MCF 10A (cell line): ENCODE measurements around the gene GALNT8. TPM values are rescaled to one million over a fixed set of nuclear protein-coding genes. Genes with fewer than 3 reads are reported as not detected.

Experiments
- Bru-seq: library from RNA; stranded (reverse); fragments of 400-500 nt; gene quantifications from one replicate; lab custom pipeline; 2021; lab: Mats Ljungman, UMichigan
- BruChase-seq, 2 experiments: library from RNA; stranded (reverse); fragments of 400-500 nt; gene quantifications; one replicate each; lab custom pipeline; 2021; lab: Mats Ljungman, UMichigan
- BruUV-seq: library from RNA; stranded (reverse); fragments of 400-500 nt; replicated peaks from 2 replicates; lab custom pipeline; 2021; lab: Mats Ljungman, UMichigan
- CTCF ChIA-PET: fragments of 300-600 bp; sonication (Branson Sonifier 250); formaldehyde crosslinking; extraction: SDS; loops from one replicate; lab custom pipeline; 2021; ENCODE audit warnings: antibody characterized with exemption, inconsistent platforms; lab: Yijun Ruan, JAX
- POLR2A ChIA-PET: fragments of 300-600, 350-650 bp; sonication (Branson Sonifier 250); formaldehyde crosslinking; extraction: SDS; loops from one replicate; lab custom pipeline; 2020; ENCODE audit warnings: antibody characterized with exemption, inconsistent platforms; lab: Yijun Ruan, JAX
- DNase-seq: peaks from one replicate; pipeline ENCODE4 v3.0.0-alpha.2; 2018; ENCODE audit not compliant: unreplicated experiment
- H3K27ac Mint-ChIP-seq: one replicate; pipeline ENCODE4 v1.8.0; 2022; ENCODE audit warnings: mild to moderate bottlenecking, low read depth, mixed read lengths; ENCODE audit not compliant: unreplicated experiment
- H3K27me3 Mint-ChIP-seq: one replicate; pipeline ENCODE4 v1.8.0; 2022; ENCODE audit warnings: mixed read lengths; ENCODE audit not compliant: insufficient read depth, unreplicated experiment
- H3K36me3 Mint-ChIP-seq: one replicate; pipeline ENCODE4 v1.8.0; 2022; ENCODE audit warnings: mild to moderate bottlenecking, moderate library complexity, mixed read lengths; ENCODE audit not compliant: insufficient read depth, unreplicated experiment
- H3K4me1 Mint-ChIP-seq: one replicate; pipeline ENCODE4 v1.8.0; 2022; ENCODE audit warnings: mixed read lengths; ENCODE audit not compliant: insufficient read depth, unreplicated experiment
- H3K4me3 Mint-ChIP-seq: one replicate; pipeline ENCODE4 v1.8.0; 2022; ENCODE audit warnings: mild to moderate bottlenecking, moderate library complexity, mixed read lengths; ENCODE audit not compliant: unreplicated experiment
- H3K9me3 Mint-ChIP-seq: one replicate; pipeline ENCODE4 v1.8.0; 2022; ENCODE audit warnings: mixed read lengths; ENCODE audit not compliant: unreplicated experiment
- CTCF ChIP-seq: fragments of 200-600 bp; IDR thresholded peaks from one replicate; pipeline ENCODE4 v1.8.0; 2022; ENCODE audit warnings: antibody characterized with exemption, mild to moderate bottlenecking; ENCODE audit not compliant: unreplicated experiment
- intact Hi-C: fragments of 100-400 bp; cut with micrococcal nuclease; formaldehyde crosslinking; loops from 2 replicates; pipeline ENCODE4 v1.14.1; 2022
- long read RNA-seq: library from polyadenylated mRNA; stranded (forward); transcript quantifications from one replicate; pipeline ENCODE4 v2.0.0, GENCODE V29; 2022
- total RNA-seq: library from RNA; stranded (reverse); gene quantifications from 2 replicates; pipeline ENCODE4 v1.2.3, GENCODE V29; 2022

GALNT8 gene
- total RNA-seq (not detected in 2 replicates), Bru-seq, nascent RNA (percentile 7 among the genes with signal in this experiment), BruChase-seq, experiment 1, labeled RNA remaining after a 6-hour chase (percentile 28 among the genes with signal in this experiment), BruChase-seq, experiment 2, labeled RNA remaining after a 2-hour chase (percentile 18 among the genes with signal in this experiment)
- long read RNA-seq: 0 reads

- Mint-ChIP-seq H3K4me1 (no peaks in the 10 kb centered on the region), H3K27me3 (peaks cover 47% of the 10 kb centered on the region), H3K9me3 (no peaks in the 10 kb centered on the region), H3K36me3 (no peaks in the 10 kb centered on the region), H3K27ac (no peak within 1 kb of the TSS), H3K4me3 (no peak within 1 kb of the TSS)
- intact Hi-C loops: no loop called here
- no peak for TF ChIP-seq CTCF
- ChIA-PET CTCF (interaction anchor here (0.6 kb wide), 1 partner anchor 35 kb away, joined by 3 read pairs; no protein-coding TSS in a partner anchor), POLR2A (no interaction called here)
- DNase-seq: no peak
- no TSS peak for BruUV-seq
Measured at GRCh38 chr12:4719821-4720636, at the start of gene GALNT8. Gene GALNT8 (plus strand): TSS chr12:4720400. CDS start chr12:4720678, 278 bp downstream.

GRCh38 chr12:4679711-4680110, 40.5 kb upstream of the GALNT8 start:
- no peak overlapping the region for H3K4me3 Mint-ChIP-seq
- CTCF ChIA-PET: interaction anchor here (0.5 kb wide), 1 partner anchor 41 kb away, joined by 3 read pairs; no protein-coding TSS in a partner anchor
- H3K27ac Mint-ChIP-seq: peak overlapping the region; percentile 17
- H3K9me3 Mint-ChIP-seq: peaks cover 6% of the 10 kb centered on the region
- POLR2A ChIA-PET: no interaction called here
- H3K4me1 Mint-ChIP-seq: no peaks in the 10 kb centered on the region
- no peaks in the 10 kb centered on the region for H3K27me3 Mint-ChIP-seq
- BruUV-seq: no TSS peak
- intact Hi-C loops: no loop called here
- DNase-seq: no peak
- no peak for TF ChIP-seq CTCF
- H3K36me3 Mint-ChIP-seq: peaks cover 36% of the 10 kb centered on the region

GRCh38 chr12:4681732-4682131, 38.5 kb upstream of the GALNT8 start:
- ChIA-PET CTCF (no interaction called here), POLR2A (no interaction called here)
- Mint-ChIP-seq H3K36me3 (peaks cover 46% of the 10 kb centered on the region), H3K9me3 (no peaks in the 10 kb centered on the region), H3K4me1 (no peaks in the 10 kb centered on the region), H3K27me3 (no peaks in the 10 kb centered on the region), H3K27ac (no peak overlapping the region), H3K4me3 (no peak overlapping the region)
- TF ChIP-seq CTCF: no peak
- intact Hi-C loops: no loop called here
- no peak for DNase-seq
- BruUV-seq: no TSS peak

GRCh38 chr12:4685317-4685716, 34.9 kb upstream of the GALNT8 start:
- no peak for TF ChIP-seq CTCF
- CTCF ChIA-PET: interaction anchor here (0.5 to 0.7 kb wide), 3 partner anchors 35 to 800 kb away, joined by 3 to 4 read pairs (median 3); partner anchors contain the start of gene GALNT8
- Mint-ChIP-seq H3K4me1 (no peaks in the 10 kb centered on the region), H3K27ac (no peak overlapping the region), H3K9me3 (no peaks in the 10 kb centered on the region), H3K36me3 (peaks cover 47% of the 10 kb centered on the region), H3K27me3 (no peaks in the 10 kb centered on the region), H3K4me3 (no peak overlapping the region)
- intact Hi-C loops: no loop called here
- POLR2A ChIA-PET: no interaction called here
- no peak for DNase-seq
- no TSS peak for BruUV-seq
